Mucosa of rectum (tissue), 2 donors: ENCODE data around the gene CDC42BPA.
A peak's percentile ranks its signal among the peaks of the same experiment; 100 is the strongest.

Experiments
- H3K27ac ChIP-seq, 2 donors: one replicate each; pipeline ENCODE4 v1.7.0; 2013; ENCODE audit warnings: inconsistent platforms in 2 of 2, low read depth in 2 of 2, low read length in 2 of 2
- H3K27me3 ChIP-seq, 2 donors: one replicate each; pipeline ENCODE4 v1.7.0; 2013; ENCODE audit warnings: low read length in 2 of 2; ENCODE audit not compliant: control insufficient read depth in 2 of 2, insufficient read depth in 2 of 2
- H3K36me3 ChIP-seq, 2 donors: one replicate each; pipeline ENCODE4 v1.7.0; 2013; ENCODE audit warnings: low read length in 2 of 2; ENCODE audit not compliant: control insufficient read depth in 2 of 2, insufficient read depth in 2 of 2
- H3K4me1 ChIP-seq, 2 donors: one replicate each; pipeline ENCODE4 v1.7.0; 2013; ENCODE audit warnings: low read length in 2 of 2, mild to moderate bottlenecking in 1 of 2; ENCODE audit not compliant: control insufficient read depth in 2 of 2, insufficient read depth in 2 of 2
- H3K4me3 ChIP-seq, 2 donors: one replicate each; pipeline ENCODE4 v1.7.0; 2013; ENCODE audit warnings: low read length in 2 of 2
- H3K9ac ChIP-seq, 2 donors: one replicate each; pipeline ENCODE4 v1.7.0; 2013; ENCODE audit warnings: low read length in 2 of 2, low read depth in 1 of 2, mild to moderate bottlenecking in 1 of 2
- H3K9me3 ChIP-seq, 2 donors: one replicate each; pipeline ENCODE4 v1.7.0; 2013; ENCODE audit warnings: low read length in 2 of 2; ENCODE audit not compliant: control insufficient read depth in 2 of 2
- donor health status: healthy.
- donor health status: Normal muscosa, but diverticular disease.

CDC42BPA gene

DNA sequence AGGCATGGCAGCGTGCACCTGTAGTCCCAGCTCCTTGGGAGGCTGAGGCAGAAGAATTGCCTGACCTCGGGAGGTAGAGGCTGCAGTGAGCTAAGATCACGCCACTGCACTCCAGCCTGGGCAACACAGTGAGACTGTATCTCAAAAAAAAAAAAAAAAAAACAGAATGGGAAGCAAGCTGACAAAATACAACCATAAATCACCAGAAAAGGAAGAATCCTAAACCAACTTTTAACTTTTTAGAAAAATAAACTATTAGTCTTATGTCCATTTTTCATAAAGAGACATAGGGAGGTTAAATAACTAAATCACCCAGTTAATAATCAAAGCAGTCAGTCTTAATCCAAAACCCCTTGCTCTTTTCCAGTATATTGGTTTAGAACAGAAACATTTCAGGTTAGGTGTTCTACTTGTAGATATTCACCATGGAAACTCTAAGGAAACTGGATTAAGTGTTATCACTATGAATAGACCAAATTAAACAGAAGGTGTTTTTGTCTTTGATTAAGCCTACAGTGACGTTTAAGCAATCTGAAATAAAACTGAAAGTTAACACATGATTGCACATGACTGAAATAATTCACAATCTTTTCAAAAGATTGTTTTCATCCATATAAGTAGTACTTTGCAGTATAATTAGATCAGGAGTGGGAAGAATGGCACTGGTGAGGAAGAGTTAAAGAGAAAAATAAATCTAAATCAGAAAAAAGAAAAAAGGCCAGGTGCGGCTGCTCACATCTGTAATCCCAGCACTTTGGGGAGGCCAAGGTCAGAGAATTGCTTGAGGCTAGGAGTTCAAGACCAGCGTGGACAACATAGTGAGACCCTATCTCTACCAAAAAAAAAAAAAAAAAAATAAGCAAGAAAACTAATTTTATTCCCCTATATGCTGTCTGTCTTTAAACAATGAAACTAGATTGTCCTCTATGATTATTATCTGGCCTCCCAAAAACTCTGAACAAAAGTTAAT lies 9.6 kb downstream of the CDC42BPA start:
- no peak overlapping the region for H3K4me3 ChIP-seq
- no peaks in the 10 kb centered on the region for H3K4me1 ChIP-seq
- H3K9ac ChIP-seq, result no peak overlapping the region
- H3K27me3 ChIP-seq, result no peaks in the 10 kb centered on the region
- H3K27ac ChIP-seq, result no peak overlapping the region
- no peaks in the 10 kb centered on the region for H3K9me3 ChIP-seq
- H3K36me3 ChIP-seq, result no peaks in the 10 kb centered on the region

- no peak overlapping the region for H3K4me3 ChIP-seq
- H3K4me1 ChIP-seq, result peaks cover 0 to 2% of the 10 kb centered on the region in 2 donors
- H3K27ac ChIP-seq, result no peak overlapping the region
Observed at GRCh38 chr1:227306689-227307088, 11.6 kb downstream of the CDC42BPA start.

DNA sequence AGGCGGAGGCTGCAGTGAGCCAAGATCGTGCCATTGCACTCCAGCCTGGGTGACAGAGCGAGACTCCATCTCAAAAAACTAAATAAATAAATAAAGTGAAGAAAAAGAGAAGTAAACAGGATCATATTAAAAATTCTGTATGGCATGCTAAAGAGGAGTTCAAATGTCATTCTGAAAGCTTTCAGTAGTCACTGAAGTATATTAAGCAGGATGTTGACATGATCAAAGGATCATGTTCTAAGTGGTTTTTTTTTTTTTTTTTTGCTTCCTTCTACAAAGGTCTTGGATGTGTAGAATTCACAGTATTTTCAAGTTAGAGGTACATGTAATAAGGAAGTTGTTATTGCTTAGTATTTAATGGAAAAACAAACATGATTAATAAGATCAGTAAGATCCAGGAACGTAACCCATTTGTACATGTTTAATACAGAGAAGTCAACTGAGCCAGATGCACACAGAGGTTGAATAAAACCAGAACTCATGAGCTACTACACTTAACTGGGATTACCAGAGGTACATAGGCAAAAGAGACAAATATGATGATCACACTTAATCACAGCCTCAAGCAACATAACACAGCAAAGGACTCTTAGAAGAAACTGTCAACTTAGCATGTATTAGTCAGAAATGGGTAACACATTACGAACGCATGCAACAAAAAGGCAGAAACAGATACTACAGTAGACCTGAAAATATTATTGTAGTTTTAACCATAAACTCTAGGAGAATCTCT lies 12.2 kb downstream of the CDC42BPA start:
- Histone ChIP-seq H3K4me3 (no peak overlapping the region), H3K36me3 (no peaks in the 10 kb centered on the region), H3K9ac (no peak overlapping the region), H3K27ac (no peak overlapping the region), H3K4me1 (peaks cover 0 to 2% of the 10 kb centered on the region in 2 donors), H3K27me3 (no peaks in the 10 kb centered on the region), H3K9me3 (no peaks in the 10 kb centered on the region)

More at GRCh38 chr1:227306689-227307088, 11.6 kb downstream of the CDC42BPA start:
- Histone ChIP-seq H3K9me3 (no peaks in the 10 kb centered on the region), H3K9ac (no peak overlapping the region), H3K27me3 (no peaks in the 10 kb centered on the region), H3K36me3 (no peaks in the 10 kb centered on the region)

GRCh38 chr1:227304665-227305064 lies 13.6 kb downstream of the CDC42BPA start:
- H3K27ac ChIP-seq, result no peak overlapping the region
- no peaks in the 10 kb centered on the region for H3K9me3 ChIP-seq

DNA sequence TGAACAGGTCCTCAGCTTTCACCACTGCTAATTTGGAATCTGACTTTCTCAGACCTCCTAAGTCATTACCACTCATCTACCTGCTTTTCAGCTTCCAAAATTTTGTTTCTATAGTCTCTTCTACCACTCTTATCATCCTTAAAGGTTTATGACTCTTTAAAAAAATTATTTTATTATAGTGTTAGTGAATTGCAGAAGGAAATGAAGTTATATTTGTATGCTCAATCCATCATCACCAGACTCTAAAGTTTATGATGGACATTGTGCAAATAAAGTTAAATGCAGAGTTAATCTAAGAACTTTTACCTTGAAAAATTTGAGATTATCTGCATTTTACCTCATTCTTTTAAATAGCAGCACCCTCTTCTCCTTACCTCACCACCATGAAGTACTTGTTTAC lies 14.6 kb downstream of the CDC42BPA start:
- Histone ChIP-seq H3K9ac (no peak overlapping the region), H3K4me1 (peaks cover 6 to 7% of the 10 kb centered on the region in 2 donors), H3K4me3 (no peak overlapping the region), H3K27me3 (no peaks in the 10 kb centered on the region), H3K36me3 (no peaks in the 10 kb centered on the region), H3K9me3 (no peaks in the 10 kb centered on the region), H3K27ac (no peak overlapping the region)

More at GRCh38 chr1:227304665-227305064, 13.6 kb downstream of the CDC42BPA start:
- Histone ChIP-seq H3K4me3 (no peak overlapping the region), H3K9ac (no peak overlapping the region), H3K27me3 (no peaks in the 10 kb centered on the region), H3K36me3 (no peaks in the 10 kb centered on the region), H3K4me1 (peaks cover 5 to 6% of the 10 kb centered on the region in 2 donors)

- H3K36me3 ChIP-seq, result no peaks in the 10 kb centered on the region
- H3K9me3 ChIP-seq, result no peaks in the 10 kb centered on the region
- H3K27ac ChIP-seq, result no peak overlapping the region
- H3K4me3 ChIP-seq, result no peak overlapping the region
- H3K4me1 ChIP-seq, result peaks cover 6 to 7% of the 10 kb centered on the region in 2 donors
- no peak overlapping the region for H3K9ac ChIP-seq
- no peaks in the 10 kb centered on the region for H3K27me3 ChIP-seq
Observed at GRCh38 chr1:227300682-227301081, 17.6 kb downstream of the CDC42BPA start.

- no peak overlapping the region for H3K4me3 ChIP-seq
- no peaks in the 10 kb centered on the region for H3K27me3 ChIP-seq
- H3K9me3 ChIP-seq, result no peaks in the 10 kb centered on the region
- H3K4me1 ChIP-seq, result peaks cover 6 to 7% of the 10 kb centered on the region in 2 donors
- H3K27ac ChIP-seq, result peak overlapping the region in 1 of 2 donors; percentile 55
- no peaks in the 10 kb centered on the region for H3K36me3 ChIP-seq
- no peak overlapping the region for H3K9ac ChIP-seq
Observed at GRCh38 chr1:227299688-227300087, 18.6 kb downstream of the CDC42BPA start.

DNA sequence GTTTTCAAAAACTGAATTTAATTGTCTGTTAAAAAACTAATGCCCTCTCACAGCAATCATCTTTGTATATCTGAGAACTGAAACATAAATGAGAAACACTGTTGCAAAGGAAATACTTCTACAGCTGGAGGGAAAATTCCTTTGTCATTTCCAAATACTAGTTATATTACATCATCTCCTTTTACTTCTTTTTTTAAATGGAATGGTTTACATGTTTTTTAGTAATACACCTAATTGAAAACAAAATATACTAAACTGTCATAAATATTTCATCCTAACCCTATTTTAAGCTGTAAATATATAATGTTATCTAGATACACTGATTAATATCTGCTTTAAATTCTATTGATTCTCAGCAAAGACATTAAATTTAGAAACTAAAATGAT lies 19.1 kb downstream of the CDC42BPA start:
- no peak overlapping the region for H3K27ac ChIP-seq
- no peaks in the 10 kb centered on the region for H3K36me3 ChIP-seq
- H3K27me3 ChIP-seq, result no peaks in the 10 kb centered on the region
- no peaks in the 10 kb centered on the region for H3K9me3 ChIP-seq
- no peak overlapping the region for H3K4me3 ChIP-seq
- peaks cover 6 to 7% of the 10 kb centered on the region in 2 donors for H3K4me1 ChIP-seq
- no peak overlapping the region for H3K9ac ChIP-seq

GRCh38 chr1:227298512-227299240 lies 19.6 kb downstream of the CDC42BPA start:
- Histone ChIP-seq H3K4me1 (peaks cover 6 to 7% of the 10 kb centered on the region in 2 donors), H3K4me3 (no peak overlapping the region), H3K9me3 (no peaks in the 10 kb centered on the region), H3K36me3 (no peaks in the 10 kb centered on the region), H3K27me3 (no peaks in the 10 kb centered on the region), H3K9ac (no peak overlapping the region), H3K27ac (no peak overlapping the region)
